ENCODE results near the gene GALNT15.

GRCh38 chr3:16132190-16132589 lies 42.3 kb upstream of the GALNT15 start:
- TF ChIP-seq CTCF (conservative IDR thresholded peaks at IDR 0.05) (no peak), ZFX (IDR thresholded peaks at IDR 0.05) (no peak)
